ACHN (cell line): ENCODE results near the gene ZNF778.
A peak's percentile ranks its signal among the peaks of the same experiment; 100 is the strongest.
"Not testable (repeated sequence)": the region's sequence is repeated elsewhere in the genome, so short reads cannot be mapped to it uniquely, and the experiment has no call there.

ENCODE experiments used
- DNase-seq: peaks from one replicate; pipeline ENCODE4 v3.0.0-alpha.2; 2015
- in situ Hi-C: cut with HindIII; loops from 2 replicates; pipeline ENCODE4 v1.10.0; 2017; ENCODE audit warnings: low sequenced_read_pairs, low pct_ligation_motif_present, low pct_unique_long_range_greater_than_20kb

ZNF778 gene

GRCh38 chr16:89191033-89191900, 26.2 kb upstream of the ZNF778 start:
- in situ Hi-C loops, result no loop called here
- DNase-seq, result no peak

GRCh38 chr16:89191901-89192185, 25.7 kb upstream of the ZNF778 start:
- DNase-seq, result no peak
- in situ Hi-C loops, result no loop called here

- in situ Hi-C loops, result not testable (repeated sequence)
- DNase-seq, result peak; percentile 26
Observed at GRCh38 chr16:89192186-89192955, 25.1 kb upstream of the ZNF778 start.

GRCh38 chr16:89192956-89193575, 24.4 kb upstream of the ZNF778 start:
- in situ Hi-C loops, result no loop called here

GRCh38 chr16:89193576-89194293, 23.8 kb upstream of the ZNF778 start:
- DNase-seq, result no peak
- in situ Hi-C loops, result no loop called here

More at GRCh38 chr16:89192956-89193575, 24.4 kb upstream of the ZNF778 start:
- DNase-seq, result no peak

- no peak for DNase-seq
- in situ Hi-C loops, result no loop called here
Observed at GRCh38 chr16:89194340-89195311, 22.9 kb upstream of the ZNF778 start.

GRCh38 chr16:89195521-89196171, 21.9 kb upstream of the ZNF778 start:
- DNase-seq, result no peak
- in situ Hi-C loops, result no loop called here

- DNase-seq, result no peak
- in situ Hi-C loops, result no loop called here
Observed at GRCh38 chr16:89197033-89197632, 20.4 kb upstream of the ZNF778 start.

GRCh38 chr16:89197633-89198416, 19.7 kb upstream of the ZNF778 start:
- in situ Hi-C loops, result no loop called here
- no peak for DNase-seq

GRCh38 chr16:89198417-89199240, 18.9 kb upstream of the ZNF778 start:
- in situ Hi-C loops, result no loop called here
- no peak for DNase-seq

- in situ Hi-C loops, result no loop called here
- DNase-seq, result no peak
Observed at GRCh38 chr16:89199241-89200123, 18.0 kb upstream of the ZNF778 start.

- in situ Hi-C loops, result no loop called here
- DNase-seq, result no peak
Observed at GRCh38 chr16:89200124-89200849, 17.2 kb upstream of the ZNF778 start, which contains the start of gene SLC22A31. TSS of gene SLC22A31 (minus strand) at chr16:89200537. CDS start at chr16:89200501, 36 bp downstream.

- DNase-seq, result no peak
- in situ Hi-C loops, result no loop called here
Observed at GRCh38 chr16:89200850-89201411, 16.6 kb upstream of the ZNF778 start.
